K562 (cell line): Measurements from ENCODE around the gene RUFY2. TPM values are rescaled to one million over a fixed set of nuclear protein-coding genes. Genes with fewer than 3 reads are reported as not detected.

ENCODE experiments used
- ATAC-seq: fragments of 200-7000 bp; cut with Tn5 transposase; 3 replicates; pipeline ENCODE4 v1.9.1; 2020; ENCODE audit warnings: moderate library complexity
- BruUV-seq: library from RNA; stranded (reverse); fragments of 400-500 nt; replicated peaks from 2 replicates; lab custom pipeline; 2021; lab: Mats Ljungman, UMichigan
- CTCF ChIA-PET: fragments of 300-600 bp; formaldehyde crosslinking; extraction: SDS; loops from one replicate; lab custom pipeline; 2021; ENCODE audit warnings: low intra/inter-chr PET ratio; lab: Yijun Ruan, JAX
- POLR2A ChIA-PET: fragments of 300-600, 350-650 bp; sonication (Branson Sonifier 250); formaldehyde crosslinking; extraction: SDS; loops from one replicate; lab custom pipeline; 2021; ENCODE audit warnings: antibody characterized with exemption, inconsistent platforms; lab: Yijun Ruan, JAX
- DNase-seq, 4 experiments: peaks; one replicate each; pipeline versions ENCODE4 v3.0.0 to v3.0.0-alpha.2; 2011 to 2018; ENCODE audit warnings: low spot score in 3 of 4, mixed read lengths in 3 of 4; ENCODE audit errors: extremely low read depth in 1 of 4
- FAIRE-seq: peaks from 2 replicates; lab custom pipeline; 2011; peaks lifted over from hg19 to GRCh38; lab: Jason Lieb, UNC
- H2AFZ ChIP-seq: 2 replicates; pipeline ENCODE4 v1.6.0; 2011; ENCODE audit warnings: low read depth, low read length, control low read depth, inconsistent platforms
- H3K27ac ChIP-seq: fragments of 200-600 bp; 3 replicates; pipeline ENCODE4 v1.8.0; 2011; ENCODE audit warnings: low read depth, mild to moderate bottlenecking, control low read depth, inconsistent platforms, low read length, moderate library complexity, mixed read lengths; ENCODE audit errors: extremely low read depth
- H3K27me3 ChIP-seq, 2 experiments: fragments of 300-600 bp in 1 of 2; 2 replicates in 1 of 2; 3 replicates in 1 of 2; pipeline versions ENCODE4 v1.6.0 to v1.8.0; 2011; ENCODE audit warnings: inconsistent platforms in 2 of 2, low read length in 2 of 2, mild to moderate bottlenecking in 1 of 2, mixed read lengths in 1 of 2, moderate library complexity in 1 of 2; ENCODE audit not compliant: control insufficient read depth in 2 of 2, insufficient read depth in 2 of 2
- H3K36me3 ChIP-seq: fragments of 300-600 bp; 3 replicates; pipeline ENCODE4 v1.8.0; 2011; ENCODE audit warnings: mild to moderate bottlenecking, low read length, inconsistent platforms; ENCODE audit not compliant: control insufficient read depth, insufficient read depth
- H3K4me1 ChIP-seq, 2 experiments: fragments of 200-600 bp in 1 of 2; replicated peaks in 1 of 2; 2 replicates in 1 of 2; 3 replicates in 1 of 2; pipeline versions ENCODE4 v1.5.1 to v1.8.0; 2011; ENCODE audit warnings: inconsistent platforms in 2 of 2, low read length in 2 of 2, mild to moderate bottlenecking in 1 of 2, mixed read lengths in 1 of 2, moderate library complexity in 1 of 2; ENCODE audit not compliant: control insufficient read depth in 2 of 2, insufficient read depth in 2 of 2
- H3K4me2 ChIP-seq: 2 replicates; pipeline ENCODE4 v1.6.1; 2011; ENCODE audit warnings: low read length, control low read depth, inconsistent platforms, mixed read lengths; ENCODE audit not compliant: insufficient read depth
- H3K4me3 ChIP-seq: fragments of 200-600 bp; sonication (generic), shearing (Covaris generic); 2 replicates; pipeline ENCODE4 v1.5.1; 2016; ENCODE audit warnings: control low read depth, inconsistent platforms
- H3K79me2 ChIP-seq: fragments of 200-600 bp; 3 replicates; pipeline ENCODE4 v1.8.0; 2011; ENCODE audit warnings: low read length, inconsistent platforms; ENCODE audit not compliant: control insufficient read depth, insufficient read depth
- H3K9ac ChIP-seq, 2 experiments: 2 replicates each; pipeline versions ENCODE4 v1.6.0 to v1.6.1; 2011; ENCODE audit warnings: low read depth in 2 of 2, low read length in 2 of 2, control low read depth in 1 of 2, inconsistent platforms in 1 of 2, mild to moderate bottlenecking in 1 of 2, mixed read lengths in 1 of 2; ENCODE audit not compliant: insufficient read depth in 1 of 2
- H3K9me1 ChIP-seq: one replicate; pipeline ENCODE4 v1.6.0; 2011; ENCODE audit warnings: inconsistent platforms, mild to moderate bottlenecking, low read length, moderate library complexity; ENCODE audit not compliant: control insufficient read depth, insufficient read depth
- H3K9me3 ChIP-seq: replicated peaks from 2 replicates; pipeline ENCODE4 v1.5.1; 2011; ENCODE audit warnings: low read depth, low read length, inconsistent platforms; ENCODE audit not compliant: control insufficient read depth, insufficient read depth
- H4K20me1 ChIP-seq: replicated peaks from 2 replicates; pipeline ENCODE4 v1.6.1; 2011; ENCODE audit warnings: low read length, inconsistent platforms, mixed read lengths; ENCODE audit not compliant: control insufficient read depth, insufficient read depth
- CBX8 ChIP-seq: fragments of 200-600 bp; sonication (generic); IDR thresholded peaks from 2 replicates; pipeline ENCODE4 v1.6.1; 2012; ENCODE audit warnings: borderline replicate concordance, mixed run types, low read depth, mild to moderate bottlenecking, moderate library complexity, mixed read lengths, low read length, control low read depth, inconsistent platforms; ENCODE audit not compliant: poor library complexity, severe bottlenecking; ENCODE audit errors: extremely low read depth
- CCNT2 ChIP-seq: IDR thresholded peaks from 2 replicates; pipeline ENCODE4 v1.6.1; 2011; ENCODE audit warnings: borderline replicate concordance, low read depth, mild to moderate bottlenecking, moderate library complexity, mixed read lengths, low read length; ENCODE audit not compliant: insufficient read length; ENCODE audit errors: extremely low read depth
- EGR1 ChIP-seq: fragments of 450-650 bp; conservative IDR thresholded peaks from 2 replicates; pipeline ENCODE4 v1.6.1; 2017; ENCODE audit warnings: mild to moderate bottlenecking
- ETV5 ChIP-seq: sonication (generic); formaldehyde crosslinking; IDR thresholded peaks from 2 replicates; pipeline ENCODE4 v1.4.0; 2020; ENCODE audit warnings: low read depth, mild to moderate bottlenecking, missing genetic modification reagents
- FOXP1 ChIP-seq: sonication (generic); formaldehyde crosslinking; IDR thresholded peaks from 2 replicates; pipeline ENCODE4 v1.8.0; 2022; ENCODE audit warnings: mild to moderate bottlenecking, missing genetic modification reagents
- KDM1A ChIP-seq, 2 experiments: fragments of 450-650 bp; IDR thresholded peaks; 2 replicates each; pipeline ENCODE4 v1.6.1; 2016; ENCODE audit warnings: mild to moderate bottlenecking in 2 of 2
- KLF6 ChIP-seq: fragments of 250-450 bp; sonication (Bioruptor Pico); IDR thresholded peaks from 2 replicates; pipeline ENCODE4 v1.4.0; 2020; ENCODE audit warnings: mild to moderate bottlenecking, moderate library complexity, borderline replicate concordance
- MAFK ChIP-seq: IDR thresholded peaks from 2 replicates; pipeline ENCODE4 v1.6.1; 2011; ENCODE audit warnings: low read length, improper control_type of control experiment
- NFXL1 ChIP-seq: fragments of 450-650 bp; formaldehyde crosslinking; IDR thresholded peaks from 2 replicates; pipeline ENCODE4 v1.4.0; 2021; ENCODE audit warnings: mild to moderate bottlenecking
- PHF8 ChIP-seq: fragments of 200-600 bp; sonication (generic); IDR thresholded peaks from 2 replicates; pipeline ENCODE4 v1.6.1; 2012; ENCODE audit warnings: mixed run types, mild to moderate bottlenecking, inconsistent platforms, low read length, moderate library complexity, borderline replicate concordance
- PREB ChIP-seq: sonication (generic); formaldehyde crosslinking; IDR thresholded peaks from 2 replicates; pipeline ENCODE4 v1.8.1; 2023; ENCODE audit warnings: mild to moderate bottlenecking, missing genetic modification reagents
- SPI1 ChIP-seq: IDR thresholded peaks from 2 replicates; pipeline ENCODE4 v1.6.1; 2011; ENCODE audit warnings: low read depth, low read length, control low read depth, borderline replicate concordance
- SREBF1 ChIP-seq: fragments of 150-350 bp; IDR thresholded peaks from 2 replicates; pipeline ENCODE4 v1.6.1; 2014; ENCODE audit warnings: antibody characterized with exemption, low read depth, low read length, borderline replicate concordance
- STAG1 ChIP-seq: sonication (generic); formaldehyde crosslinking; IDR thresholded peaks from 2 replicates; pipeline ENCODE4 v1.5.0; 2020; ENCODE audit warnings: missing genetic modification reagents, borderline replicate concordance
- ZBTB1 ChIP-seq: sonication (generic); formaldehyde crosslinking; IDR thresholded peaks from 2 replicates; pipeline ENCODE4 v1.8.1; 2023; ENCODE audit warnings: missing genetic modification reagents, low read depth, mild to moderate bottlenecking, borderline replicate concordance
- ZBTB49 ChIP-seq: sonication (generic); formaldehyde crosslinking; IDR thresholded peaks from 2 replicates; pipeline ENCODE4 v1.8.0; 2022; ENCODE audit warnings: missing genetic modification reagents, mild to moderate bottlenecking, borderline replicate concordance
- ZNF184 ChIP-seq: sonication (generic); formaldehyde crosslinking; IDR thresholded peaks from 2 replicates; pipeline ENCODE4 v1.5.0; 2020; ENCODE audit warnings: missing genetic modification reagents
- WGBS: fragments of 100-300 bp; shearing (Covaris generic); methylation state at CpG from one replicate; pipeline ENCODE4 v1.1.6; 2016; ENCODE audit warnings: low coverage, mixed read lengths; ENCODE audit not compliant: insufficient coverage; ENCODE audit errors: missing lambda C conversion rate; 5-methylcytosine and 5-hydroxymethylcytosine counted together
- in situ Hi-C: fragments of 300-500 bp; cut with MboI; formaldehyde crosslinking; loops from 4 replicates; pipeline ENCODE4 v1.15.0; 2018; ENCODE audit warnings: inconsistent platforms, mixed read lengths
- intact Hi-C: fragments of 100-400 bp; cut with micrococcal nuclease; formaldehyde crosslinking; loops from 2 replicates; pipeline ENCODE4 v1.14.2; 2022
- polyA plus RNA-seq, 8 experiments: library from polyadenylated mRNA; depleted of rRNA in 4 of 8; stranded (reverse) in 5 of 8; unstranded in 3 of 8; fragments of >200 nt; fragmentation: Nextera tagmentation in 2 of 8; fragmentation: Illumina TruSeq in 1 of 8; extraction: Ambion mirVana in 2 of 8; extraction: Trizol in 1 of 8; gene quantifications; 2 replicates each; pipeline versions ENCODE4 v1.2.1 to v1.2.3, GENCODE V29; 2011 to 2014; ENCODE audit warnings: inconsistent platforms in 1 of 8, missing spikeins in 1 of 8
- total RNA-seq, 7 experiments: library from RNA; depleted of rRNA in 6 of 7; stranded (reverse); fragments of >200 nt in 6 of 7; fragmentation: Illumina TruSeq in 2 of 7; extraction: Trizol in 2 of 7; gene quantifications; 2 replicates each; pipeline versions ENCODE4 v1.2.1 to v1.2.3, GENCODE V29; 2011 to 2021; ENCODE audit warnings: low replicate concordance in 1 of 7
- TF ChIP-seq, protein P1 (sequence below): fragments of 250-450 bp; sonication (Bioruptor Pico); IDR thresholded peaks from 2 replicates; pipeline ENCODE4 v1.4.0; 2020; ENCODE audit warnings: borderline replicate concordance

RUFY2 gene
- total and polyA plus RNA-seq, 9 of the 15 experiments (the other 6 are each of a cell fraction or from before 2014, with no cell fraction given): 3.7 to 20.1 (median 12.6) TPM

GRCh38 chr10:68362590-68362989 is 44.5 kb downstream of the RUFY2 start:
- Histone ChIP-seq H4K20me1 (no peaks in the 10 kb centered on the region), H3K36me3 (peaks cover 42% of the 10 kb centered on the region), H3K79me2 (no peaks in the 10 kb centered on the region), H3K4me3 (no peak overlapping the region), H3K27ac (no peak overlapping the region), H3K4me1 (no peaks in the 10 kb centered on the region), H3K27me3 (no peaks in the 10 kb centered on the region), H3K9ac (no peak overlapping the region), H3K9me1 (no peaks in the 10 kb centered on the region), H2AFZ (no peak overlapping the region), H3K9me3 (no peaks in the 10 kb centered on the region), H3K4me2 (no peak overlapping the region)
- no peak for ATAC-seq
- ChIA-PET POLR2A (interaction anchor here (0.7 to 2.4 kb wide), 5 partner anchors 8 to 965 kb away, joined by 3 to 16 read pairs (median 4); partner anchors contain the start of genes HNRNPH3 and PBLD), CTCF (no interaction called here)
- no peak for DNase-seq
- 83% methylated on average over 3 of the region's 3 CpGs for WGBS
- BruUV-seq: no TSS peak
- in situ Hi-C loops (no loop called here), intact Hi-C loops (no loop called here)
- no peak for FAIRE-seq
- TF ChIP-seq ZNF184: no peak
- no peak for TF ChIP-seq KDM1A (IDR thresholded peaks at IDR 0.05)
- no peak for TF ChIP-seq SREBF1
- TF ChIP-seq SPI1: no peak
- no peak for TF ChIP-seq EGR1
- TF ChIP-seq CCNT2: no peak
- TF ChIP-seq PREB (CRISPR knock-in tag): no peak
- TF ChIP-seq ZBTB49 (CRISPR knock-in tag): no peak
- no peak for TF ChIP-seq NFXL1 (CRISPR knock-in tag)
- no peak for TF ChIP-seq MAFK
- TF ChIP-seq, protein P1, sequence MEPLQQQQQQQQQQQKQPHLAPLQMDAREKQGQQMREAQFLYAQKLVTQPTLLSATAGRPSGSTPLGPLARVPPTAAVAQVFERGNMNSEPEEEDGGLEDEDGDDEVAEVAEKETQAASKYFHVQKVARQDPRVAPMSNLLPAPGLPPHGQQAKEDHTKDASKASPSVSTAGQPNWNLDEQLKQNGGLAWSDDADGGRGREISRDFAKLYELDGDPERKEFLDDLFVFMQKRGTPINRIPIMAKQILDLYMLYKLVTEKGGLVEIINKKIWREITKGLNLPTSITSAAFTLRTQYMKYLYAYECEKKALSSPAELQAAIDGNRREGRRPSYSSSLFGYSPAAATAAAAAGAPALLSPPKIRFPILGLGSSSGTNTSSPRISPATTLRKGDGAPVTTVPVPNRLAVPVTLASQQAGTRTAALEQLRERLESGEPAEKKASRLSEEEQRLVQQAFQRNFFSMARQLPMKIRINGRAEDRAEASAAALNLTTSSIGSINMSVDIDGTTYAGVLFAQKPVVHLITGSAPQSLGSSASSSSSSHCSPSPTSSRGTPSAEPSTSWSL (CRISPR knock-in tag): no peak
- TF ChIP-seq KLF6 (CRISPR knock-in tag): no peak
- no peak for TF ChIP-seq ZBTB1 (CRISPR knock-in tag)
- TF ChIP-seq ETV5 (CRISPR knock-in tag): no peak
- no peak for TF ChIP-seq STAG1 (CRISPR knock-in tag)
- no peak for TF ChIP-seq CBX8
- no peak for TF ChIP-seq FOXP1 (CRISPR knock-in tag)
- no peak for TF ChIP-seq PHF8
